ENCODE results near the gene MAST1. TPM values are rescaled to one million over a fixed set of nuclear protein-coding genes. Genes with fewer than 3 reads are reported as not detected.

Gene MAST1
- total and polyA plus RNA-seq, 2 donors (not counting 1 experiment from before 2014, with no cell fraction given): 0.39 to 1.1 TPM

- Histone ChIP-seq H3K9me3 (ENCODE audit: control extremely low read depth in 1 of 3, control insufficient read depth in 2 of 3, insufficient read depth in 1 of 3, low read length in 2 of 3) (peaks cover 0 to 40% (median 5%) of the 10 kb centered on the region in 3 donors), H2AFZ (ENCODE audit: insufficient read depth, low read depth, low read length, poor library complexity, severe bottlenecking) (peak overlapping the region; percentile 66), H3K4me1 (ENCODE audit: control insufficient read depth in 2 of 2, insufficient read depth in 2 of 2, low read length in 2 of 2) (peaks cover 17 to 36% of the 10 kb centered on the region in 2 donors), H3K4me3 (ENCODE audit: control extremely low read depth in 1 of 5, extremely low read depth in 1 of 5, insufficient read depth in 1 of 5, low read depth in 2 of 5, low read length in 4 of 5) (peak overlapping the region in 4 of 5 experiments; percentile 46 to 60 (median 51)), H3K36me3 (replicated peaks in 1 of 2; ENCODE audit: control extremely low read depth in 1 of 2, control insufficient read depth in 1 of 2, extremely low read depth in 1 of 2, insufficient read depth in 2 of 2, low read length in 1 of 2) (no peaks in the 10 kb centered on the region), H3K79me2 (ENCODE audit: control insufficient read depth, insufficient read depth, low read length) (peaks cover under 1% of the 10 kb centered on the region), H3K27me3 (replicated peaks in 1 of 4; ENCODE audit: control extremely low read depth in 1 of 4, control insufficient read depth in 3 of 4, insufficient read depth in 4 of 4, low read length in 3 of 4) (no peaks in the 10 kb centered on the region), H3K9ac (ENCODE audit: low read length) (peak overlapping the region; percentile 62), H3K27ac (ENCODE audit: low read length in 2 of 2) (no peak overlapping the region), H4K20me1 (ENCODE audit: control insufficient read depth, insufficient read depth, low read length, poor library complexity, severe bottlenecking) (no peaks in the 10 kb centered on the region), H3K4me2 (replicated peaks; ENCODE audit: low read depth, low read length, poor library complexity, severe bottlenecking) (peak overlapping the region; percentile 90)
- peaks cover 29% of the 10 kb centered on the region for H3K4me1 Mint-ChIP-seq
- no peak for TF ChIP-seq EZH2 (IDR thresholded peaks at IDR 0.05; ENCODE audit: borderline replicate concordance, insufficient read depth, low read depth, low read length, poor library complexity, severe bottlenecking)
- peak; percentile 33 for TF ChIP-seq CTCF (IDR thresholded peaks at IDR 0.05)
- no peak overlapping the region for H3K27ac Mint-ChIP-seq
- intact Hi-C loops (cut with micrococcal nuclease): loop anchor here (1.0 kb wide), 1 partner anchor 79 kb away; no protein-coding TSS in a partner anchor
- H3K27me3 Mint-ChIP-seq: no peaks in the 10 kb centered on the region
- ATAC-seq (ENCODE audit: low read depth): no peak
- H3K9me3 Mint-ChIP-seq (ENCODE audit: insufficient read depth): no peaks in the 10 kb centered on the region
- ChIA-PET POLR2A (interaction anchor here (0.5 kb wide), 2 partner anchors 9 to 75 kb away, joined by 5 to 7 read pairs; no protein-coding TSS in a partner anchor), CTCF (interaction anchor here (0.6 to 7.1 kb wide), 4 partner anchors 13 to 303 kb away, joined by 3 to 58 read pairs (median 3); partner anchors contain the start of gene CALR)
- peak overlapping the region; percentile 62 for H3K4me3 Mint-ChIP-seq
- no peak for DNase-seq
- 10% methylated on average over 46 of the region's 53 CpGs for WGBS (ENCODE audit: insufficient coverage)
Observed at GRCh38 chr19:12885749-12886650, 47.7 kb downstream of the MAST1 start.

GRCh38 chr19:12886651-12886968 lies 48.3 kb downstream of the MAST1 start:
- no peak for DNase-seq

More at GRCh38 chr19:12886651-12886968, 48.3 kb downstream of the MAST1 start:
- H3K4me3 Mint-ChIP-seq: peak overlapping the region; percentile 62
- H4K20me1 ChIP-seq (ENCODE audit: control insufficient read depth, insufficient read depth, low read length, poor library complexity, severe bottlenecking): peaks cover 5% of the 10 kb centered on the region
- H3K4me1 ChIP-seq (ENCODE audit: control insufficient read depth in 2 of 2, insufficient read depth in 2 of 2, low read length in 2 of 2): peaks cover 20 to 36% of the 10 kb centered on the region in 2 donors
- H3K9ac ChIP-seq (ENCODE audit: low read length): no peak overlapping the region
- no peak overlapping the region for H3K4me3 ChIP-seq (ENCODE audit: control extremely low read depth in 1 of 5, extremely low read depth in 1 of 5, insufficient read depth in 1 of 5, low read depth in 2 of 5, low read length in 4 of 5)
- ChIA-PET CTCF (interaction anchor here (7.1 kb wide), 1 partner anchor 78 kb away, joined by 58 read pairs; no protein-coding TSS in a partner anchor), POLR2A (no interaction called here)
- 58% methylated on average over 3 of the region's 5 CpGs for WGBS (ENCODE audit: insufficient coverage)
- no peak overlapping the region for H3K27ac Mint-ChIP-seq
- H3K27me3 ChIP-seq (replicated peaks in 1 of 4; ENCODE audit: control extremely low read depth in 1 of 4, control insufficient read depth in 3 of 4, insufficient read depth in 4 of 4, low read length in 3 of 4): no peaks in the 10 kb centered on the region
- H3K9me3 Mint-ChIP-seq (ENCODE audit: insufficient read depth): no peaks in the 10 kb centered on the region
- no peak overlapping the region for H2AFZ ChIP-seq (ENCODE audit: insufficient read depth, low read depth, low read length, poor library complexity, severe bottlenecking)
- H3K36me3 ChIP-seq (replicated peaks in 1 of 2; ENCODE audit: control extremely low read depth in 1 of 2, control insufficient read depth in 1 of 2, extremely low read depth in 1 of 2, insufficient read depth in 2 of 2, low read length in 1 of 2): no peaks in the 10 kb centered on the region
- no peak overlapping the region for H3K27ac ChIP-seq (ENCODE audit: low read length in 2 of 2)
- H3K79me2 ChIP-seq (ENCODE audit: control insufficient read depth, insufficient read depth, low read length): peaks cover 5% of the 10 kb centered on the region
- intact Hi-C loops (cut with micrococcal nuclease): no loop called here
- H3K27me3 Mint-ChIP-seq: no peaks in the 10 kb centered on the region
- no peak for ATAC-seq (ENCODE audit: low read depth)
- TF ChIP-seq CTCF (IDR thresholded peaks at IDR 0.05): no peak
- TF ChIP-seq EZH2 (IDR thresholded peaks at IDR 0.05; ENCODE audit: borderline replicate concordance, insufficient read depth, low read depth, low read length, poor library complexity, severe bottlenecking): no peak
- no peak overlapping the region for H3K4me2 ChIP-seq (replicated peaks; ENCODE audit: low read depth, low read length, poor library complexity, severe bottlenecking)
- H3K4me1 Mint-ChIP-seq: peaks cover 34% of the 10 kb centered on the region
- peaks cover 0 to 37% (median 5%) of the 10 kb centered on the region in 3 donors for H3K9me3 ChIP-seq (ENCODE audit: control extremely low read depth in 1 of 3, control insufficient read depth in 2 of 3, insufficient read depth in 1 of 3, low read length in 2 of 3)
